Panc1 (cell line): ENCODE measurements around the gene RNF38. TPM values are rescaled to one million over a fixed set of nuclear protein-coding genes. Genes with fewer than 3 reads are reported as not detected.
A peak's percentile ranks its signal among the peaks of the same experiment; 100 is the strongest.

Experiments
- ATAC-seq: fragments of 200-7000 bp; cut with Tn5 transposase; 2 replicates; pipeline ENCODE4 v1.9.1; 2020; ENCODE audit warnings: mild to moderate bottlenecking, moderate library complexity
- BruUV-seq: library from RNA; stranded (reverse); fragments of 400-500 nt; replicated peaks from 2 replicates; lab custom pipeline; 2021; lab: Mats Ljungman, UMichigan
- CTCF ChIA-PET: fragments of 300-600 bp; sonication (Branson Sonifier 250); formaldehyde crosslinking; loops from one replicate; lab custom pipeline; 2022; ENCODE audit warnings: antibody characterized with exemption; lab: Charles Lee
- POLR2A ChIA-PET: fragments of 300-600 bp; sonication (Branson Sonifier 250); formaldehyde crosslinking; loops from one replicate; lab custom pipeline; 2022; ENCODE audit warnings: antibody characterized with exemption; lab: Charles Lee
- DNase-seq: peaks from one replicate; pipeline ENCODE4 v3.0.0-alpha.2; 2010; ENCODE audit warnings: low read depth, low spot score
- H3K27ac ChIP-seq: 2 replicates; pipeline ENCODE4 v1.5.1; 2011; ENCODE audit warnings: mild to moderate bottlenecking, low read length, inconsistent platforms
- H3K27me3 ChIP-seq: fragments of 200-500 bp; sonication (Bioruptor generic); 2 replicates; pipeline ENCODE4 v1.6.0; 2014; ENCODE audit warnings: low read length, inconsistent platforms; ENCODE audit not compliant: control insufficient read depth, insufficient read depth
- H3K36me3 ChIP-seq: fragments of 200-500 bp; sonication (Bioruptor generic); 2 replicates; pipeline ENCODE4 v1.5.1; 2014; ENCODE audit warnings: inconsistent platforms, mild to moderate bottlenecking, low read length, moderate library complexity; ENCODE audit not compliant: control insufficient read depth, insufficient read depth
- H3K4me1 ChIP-seq: 2 replicates; pipeline ENCODE4 v1.5.1; 2011; ENCODE audit warnings: inconsistent platforms, mild to moderate bottlenecking, low read length, moderate library complexity; ENCODE audit not compliant: control insufficient read depth, insufficient read depth
- H3K4me3 ChIP-seq, 2 experiments: 2 replicates each; pipeline ENCODE4 v1.5.1; 2011 to 2012; ENCODE audit warnings: low read depth in 2 of 2, low read length in 2 of 2, mild to moderate bottlenecking in 2 of 2, inconsistent platforms in 1 of 2, moderate library complexity in 1 of 2
- H3K9me3 ChIP-seq: fragments of 200-500 bp; sonication (Bioruptor generic); 2 replicates; pipeline ENCODE4 v1.5.1; 2014; ENCODE audit warnings: low read depth, mild to moderate bottlenecking, inconsistent platforms, low read length, moderate library complexity; ENCODE audit not compliant: control insufficient read depth, insufficient read depth
- CTCF ChIP-seq: fragments of 450-650 bp; IDR thresholded peaks from 2 replicates; pipeline ENCODE4 v1.5.1; 2017; ENCODE audit warnings: mild to moderate bottlenecking
- POLR2AphosphoS5 ChIP-seq: IDR thresholded peaks from 2 replicates; pipeline ENCODE4 v1.6.1; 2012; ENCODE audit warnings: mild to moderate bottlenecking, low read depth, low read length, moderate library complexity
- REST ChIP-seq, 2 experiments: IDR thresholded peaks; 2 replicates each; pipeline ENCODE4 v1.6.1; 2011 to 2012; ENCODE audit warnings: low read depth in 2 of 2, control low read depth in 1 of 2, low read length in 1 of 2, mild to moderate bottlenecking in 1 of 2, moderate library complexity in 1 of 2; ENCODE audit not compliant: insufficient read depth in 1 of 2
- SIN3A ChIP-seq: IDR thresholded peaks from 2 replicates; pipeline ENCODE4 v1.6.1; 2012; ENCODE audit warnings: low read depth, mild to moderate bottlenecking, low read length, moderate library complexity, borderline replicate concordance; ENCODE audit not compliant: insufficient read depth
- TCF7L2 ChIP-seq: IDR thresholded peaks from 2 replicates; pipeline ENCODE4 v1.6.1; 2011; ENCODE audit warnings: mild to moderate bottlenecking, low read depth, low read length, inconsistent platforms
- in situ Hi-C: cut with HindIII; loops from 2 replicates; pipeline ENCODE4 v1.10.0; 2016; ENCODE audit warnings: low sequenced_read_pairs, low pct_unique_long_range_greater_than_20kb
- intact Hi-C: fragments of 100-400 bp; cut with micrococcal nuclease; formaldehyde crosslinking; loops from one replicate; pipeline ENCODE4 v1.10.0; 2022; ENCODE audit not compliant: unreplicated experiment
- total RNA-seq: library from RNA; stranded (reverse); gene quantifications from one replicate; pipeline ENCODE4 v1.2.1, GENCODE V29; 2021; ENCODE audit not compliant: unreplicated experiment

Gene RNF38
- total RNA-seq, 1 experiment from 2014 or later = 78.0 TPM

- in situ Hi-C loops = no loop called here
- H3K27ac ChIP-seq = peak overlapping the region; percentile 95
- H3K4me3 ChIP-seq = peak overlapping the region; percentile 79 to 90
- H3K27me3 ChIP-seq = no peaks in the 10 kb centered on the region
- intact Hi-C loops = no loop called here
- POLR2A ChIA-PET = interaction anchor here (0.7 to 1.5 kb wide), 4 partner anchors 41 to 356 kb away, joined by 4 to 10 read pairs (median 6); partner anchors contain the start of gene GNE
- DNase-seq = no peak
- H3K4me1 ChIP-seq = peaks cover 29% of the 10 kb centered on the region
- H3K36me3 ChIP-seq = no peaks in the 10 kb centered on the region
- H3K9me3 ChIP-seq = no peaks in the 10 kb centered on the region; the same call in 1 of the 2 replicates
- peak; percentile 94 for ATAC-seq
- TF ChIP-seq CTCF (peak; percentile 7; the same call in 1 of the 2 replicates), TCF7L2 (peak; percentile 83), POLR2AphosphoS5 (no peak), REST (IDR thresholded peaks at IDR 0.05; ENCODE audit: insufficient read depth in 1 of 2, low read depth in 2 of 2, low read length in 1 of 2) (no peak)
- CTCF ChIA-PET = interaction anchor here (0.8 kb wide), 1 partner anchor 31 kb away, joined by 8 read pairs; no protein-coding TSS in a partner anchor
- no TSS peak for BruUV-seq
Measured at GRCh38 chr9:36400332-36401163, 479 bp upstream of the RNF38 start.

- no peaks in the 10 kb centered on the region for H3K27me3 ChIP-seq
- peak overlapping the region; percentile 95 for H3K27ac ChIP-seq
- no peaks in the 10 kb centered on the region for H3K36me3 ChIP-seq
- peak overlapping the region; percentile 79 to 90 for H3K4me3 ChIP-seq
- intact Hi-C loops (no loop called here), in situ Hi-C loops (no loop called here)
- ATAC-seq = no peak
- H3K4me1 ChIP-seq = peaks cover 31% of the 10 kb centered on the region
- ChIA-PET POLR2A (no interaction called here), CTCF (no interaction called here)
- no peak for TF ChIP-seq SIN3A
- TF ChIP-seq CTCF = no peak
- no peak for TF ChIP-seq POLR2AphosphoS5
- TF ChIP-seq REST (IDR thresholded peaks at IDR 0.05; ENCODE audit: insufficient read depth in 1 of 2, low read depth in 2 of 2, low read length in 1 of 2) = no peak
- no peak for TF ChIP-seq TCF7L2
- no peaks in the 10 kb centered on the region; the same call in 1 of the 2 replicates for H3K9me3 ChIP-seq
- DNase-seq = no peak
- BruUV-seq = no TSS peak
Measured at GRCh38 chr9:36398745-36399144, 1.3 kb downstream of the RNF38 start.
